Central memory CD4-positive, alpha-beta T cell (primary cell): ENCODE measurements around the gene PRAMEF2.
"Not testable (repeated sequence)": the region's sequence is repeated elsewhere in the genome, so short reads cannot be mapped to it uniquely, and the experiment has no call there.

Experiments
- DNase-seq: peaks from one replicate; pipeline ENCODE4 v3.0.0; 2022
- total RNA-seq, 3 experiments: gene quantifications; one replicate each; lab custom pipeline; 2026; lab: John Stamatoyannopoulos, UW

Gene PRAMEF2
- total RNA-seq: 0 reads per million in 3 experiments

- DNase-seq: not testable (repeated sequence)
Observed at GRCh38 chr1:12856786-12857185, at the start of gene PRAMEF2. TSS of gene PRAMEF2 (plus strand) at chr1:12857086. CDS start at chr1:12859010, 1,924 bp downstream.

DNA sequence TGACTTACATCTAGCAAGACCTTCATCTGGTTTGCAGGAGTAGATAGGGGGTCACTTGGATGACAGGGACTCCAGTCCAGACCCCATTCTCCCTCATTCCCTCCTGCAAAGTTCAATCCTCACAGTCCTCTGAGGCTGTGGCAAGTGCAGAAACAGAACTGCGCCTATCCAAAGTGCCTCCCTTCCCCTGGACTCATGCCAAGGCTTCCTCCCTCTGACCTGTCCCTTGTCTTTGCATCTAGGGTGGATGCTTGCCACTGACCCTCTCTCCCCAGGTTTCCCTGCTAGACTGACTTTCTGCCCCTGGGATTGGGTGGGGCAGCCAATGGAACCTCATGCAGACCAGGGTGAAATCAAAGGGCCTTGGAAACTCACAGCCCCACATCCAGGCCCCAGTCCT, 47.0 kb upstream of the PRAMEF2 start:
- no peak for DNase-seq

DNA sequence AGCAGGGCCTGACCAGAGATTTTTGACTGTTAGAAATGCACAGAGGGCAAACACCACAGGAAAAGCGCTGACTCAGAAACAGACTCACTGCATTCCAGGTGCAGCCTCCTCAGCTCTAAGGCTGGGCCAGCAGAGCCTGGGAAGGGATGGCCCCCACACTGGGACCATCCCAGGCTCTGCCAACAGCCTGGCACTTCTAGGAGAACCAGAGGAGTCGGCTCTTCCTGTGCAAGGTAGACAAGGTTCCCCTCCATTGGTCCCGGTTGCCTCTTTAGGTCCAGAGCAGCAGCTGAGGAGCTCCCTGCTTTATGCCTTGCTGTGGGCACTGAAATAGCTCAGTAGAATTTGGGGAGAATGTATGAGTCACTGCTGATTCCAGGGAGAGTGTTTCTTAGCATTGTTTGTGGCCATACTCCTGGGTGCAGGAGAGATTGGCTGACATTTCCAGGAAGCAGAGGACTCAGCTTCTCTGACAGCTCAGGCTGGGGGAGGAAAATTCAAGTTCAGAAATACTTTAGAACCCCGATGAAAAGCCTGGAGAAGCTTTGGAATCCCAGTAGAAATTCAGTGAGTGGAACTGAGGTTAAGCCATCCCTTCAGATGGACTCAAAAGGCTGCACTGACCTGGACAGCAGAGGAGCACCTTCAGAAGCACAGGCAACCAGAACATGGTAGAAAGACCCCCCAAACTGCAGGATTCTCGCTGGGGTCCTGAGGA, 46.0 kb upstream of the PRAMEF2 start:
- no peak for DNase-seq

- no peak for DNase-seq
Observed at GRCh38 chr1:12811409-12811784, 45.5 kb upstream of the PRAMEF2 start.

DNA sequence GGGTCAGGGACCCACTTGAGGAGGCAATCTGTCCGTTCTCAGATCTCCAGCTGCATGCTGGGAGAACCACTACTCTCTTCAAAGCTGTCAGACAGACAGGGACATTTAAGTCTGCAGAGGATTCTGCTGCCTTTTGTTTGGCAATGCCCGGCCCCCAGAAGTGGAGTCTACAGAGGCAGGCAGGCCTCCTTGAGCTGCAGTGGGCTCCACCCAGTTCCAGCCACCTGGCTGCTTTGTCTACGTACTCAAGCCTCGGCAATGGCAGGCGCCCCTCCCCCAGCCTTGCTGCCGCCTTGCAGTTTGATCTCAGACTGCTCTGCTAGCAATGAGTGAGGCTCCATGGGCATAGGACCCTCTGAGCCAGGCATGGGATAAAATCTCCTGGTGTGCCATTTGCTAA, 37.8 kb upstream of the PRAMEF2 start:
- DNase-seq: not testable (repeated sequence)

DNA sequence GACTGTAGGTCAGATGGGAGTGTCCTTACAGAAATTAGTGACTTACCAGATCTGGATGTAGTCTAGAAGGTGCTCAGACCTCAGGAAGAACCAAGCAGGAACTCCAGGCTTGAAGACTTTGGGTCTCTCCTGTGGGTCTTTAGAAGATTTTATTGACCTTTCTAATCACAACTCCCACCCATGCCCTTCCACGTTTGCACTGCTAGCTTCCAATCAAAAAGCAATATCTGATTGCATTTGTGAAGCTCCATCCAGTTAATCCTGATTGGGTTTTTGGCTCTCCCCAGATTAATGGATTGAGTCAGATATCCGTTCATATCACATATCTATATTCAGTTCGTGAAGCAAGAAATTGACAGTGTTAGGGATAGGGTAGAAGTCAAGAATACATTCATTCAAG, 25.6 kb upstream of the PRAMEF2 start, which contains the start of gene PRAMEF11:
TSS of gene PRAMEF11 (minus strand) at position 101 of the 400 bp plus-strand sequence. CDS start 2,621 bp downstream, outside the sequence.
- not testable (repeated sequence) for DNase-seq

- DNase-seq: not testable (repeated sequence)
Observed at GRCh38 chr1:12833251-12833650, 23.6 kb upstream of the PRAMEF2 start.

GRCh38 chr1:12848620-12849019, 8.3 kb upstream of the PRAMEF2 start, which contains the start of gene HNRNPCL1:
TSS of gene HNRNPCL1 (minus strand) at chr1:12848720. CDS start at chr1:12848289, 431 bp downstream.
- DNase-seq: not testable (repeated sequence)

DNA sequence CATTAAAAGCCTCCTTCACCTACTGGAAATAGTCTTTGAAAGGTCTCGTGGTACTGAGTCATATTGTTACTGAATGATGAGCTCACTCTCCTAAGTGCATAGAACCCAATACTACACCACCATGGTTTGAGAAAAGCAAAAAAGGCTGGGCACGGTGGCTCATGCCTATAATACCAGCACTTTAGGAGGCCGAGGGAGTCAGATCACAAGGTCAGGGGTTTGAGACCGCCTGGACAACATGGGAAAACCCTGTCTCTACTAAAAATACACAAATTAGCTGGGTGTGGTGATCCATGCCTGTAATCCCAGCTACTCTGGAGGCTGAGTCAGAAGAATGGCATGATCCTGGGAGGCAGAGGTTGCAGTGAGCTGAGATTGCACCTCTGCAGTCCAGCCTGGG, 5.1 kb upstream of the PRAMEF2 start:
- DNase-seq: no peak

GRCh38 chr1:12863131-12863880, 6.4 kb downstream of the PRAMEF2 start:
- not testable (repeated sequence) for DNase-seq

- not testable (repeated sequence) for DNase-seq
Observed at GRCh38 chr1:12878453-12878852, 21.6 kb downstream of the PRAMEF2 start.

- not testable (repeated sequence) for DNase-seq
Observed at GRCh38 chr1:12886101-12886500, 29.2 kb downstream of the PRAMEF2 start, which contains the start of gene PRAMEF4. TSS of gene PRAMEF4 (minus strand) at chr1:12886201. CDS start at chr1:12883394, 2,807 bp downstream.

- DNase-seq: not testable (repeated sequence)
Observed at GRCh38 chr1:12898170-12898569, 41.3 kb downstream of the PRAMEF2 start, which contains the start of gene PRAMEF10. TSS of gene PRAMEF10 (minus strand) at chr1:12898270. CDS start at chr1:12895847, 2,423 bp downstream.

GRCh38 chr1:12899186-12899585, 42.3 kb downstream of the PRAMEF2 start:
- DNase-seq: not testable (repeated sequence)

DNA sequence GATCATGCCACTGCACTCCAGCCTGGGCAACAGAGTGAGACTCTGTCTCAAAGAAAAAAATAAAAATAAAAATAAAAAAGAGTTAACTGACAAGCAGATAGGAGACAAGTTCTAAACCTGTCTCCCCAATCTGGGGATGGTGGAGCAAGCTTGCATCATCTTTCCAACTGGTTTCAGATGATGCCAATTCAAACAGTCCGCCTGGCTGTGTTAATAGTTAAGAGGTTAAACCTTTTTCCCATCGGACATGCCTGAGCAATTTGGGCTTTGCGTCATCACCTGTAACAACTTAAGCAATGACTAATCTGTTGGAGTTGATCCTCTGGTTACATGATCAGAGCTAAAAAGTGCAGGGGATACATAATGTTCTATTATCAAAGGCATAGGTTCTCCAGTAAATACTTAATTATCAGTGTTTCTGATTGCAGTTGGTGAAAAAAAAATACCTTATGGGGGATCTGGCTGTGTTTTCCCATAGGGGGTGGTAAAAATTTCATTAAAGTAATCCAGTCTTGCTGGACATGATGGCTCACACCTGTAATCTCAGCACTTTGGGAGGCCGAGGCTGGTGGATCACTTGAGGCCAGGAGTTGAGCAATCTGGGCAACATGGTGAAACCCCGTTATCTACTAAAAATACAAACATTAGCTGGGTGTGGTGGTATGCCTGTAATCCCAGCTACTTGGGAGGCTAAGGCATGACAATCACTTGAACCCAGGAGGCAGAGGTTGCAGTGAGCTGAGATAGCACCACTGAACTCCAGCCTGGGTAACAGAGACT, 47.1 kb downstream of the PRAMEF2 start:
- not testable (repeated sequence) for DNase-seq
